ENCODE data around the gene CPED1.

DNA sequence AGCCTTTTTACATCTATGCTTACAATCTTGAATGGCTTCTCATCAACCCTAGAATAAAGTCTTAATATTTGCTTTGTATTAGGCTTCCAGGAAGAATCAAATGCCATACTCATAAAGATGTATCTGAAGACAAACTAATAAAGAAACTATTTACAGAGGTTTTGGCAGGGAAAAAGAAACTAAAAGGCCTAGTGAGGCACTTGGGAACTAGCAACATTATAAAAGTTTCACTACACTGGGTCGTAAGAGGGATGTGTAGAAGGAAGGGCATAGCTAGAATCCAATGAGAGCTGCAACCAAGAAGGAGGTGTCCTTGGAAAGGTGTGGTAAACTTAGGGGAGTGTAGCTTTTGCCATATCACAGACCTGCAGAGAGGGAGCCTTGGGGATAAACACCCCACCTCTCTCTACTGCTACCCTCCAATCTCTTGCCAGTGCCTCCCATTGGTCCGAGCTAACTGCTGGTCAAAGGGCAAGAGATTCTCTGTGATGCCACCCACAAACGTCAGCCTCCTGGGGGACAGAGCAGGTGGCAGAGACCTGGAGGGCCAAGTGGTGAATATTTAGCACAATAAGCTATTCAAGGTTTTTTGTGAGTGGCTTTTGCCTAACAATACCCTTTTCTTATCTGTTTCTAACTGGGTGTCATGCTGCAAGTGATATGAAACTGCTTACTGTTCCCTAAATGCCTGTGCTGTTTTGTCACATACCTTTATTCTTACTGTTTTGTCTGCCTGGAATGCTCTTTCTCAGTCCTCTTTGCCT is 60.7 kb downstream of the CPED1 start:
- TF ChIP-seq, protein P1, sequence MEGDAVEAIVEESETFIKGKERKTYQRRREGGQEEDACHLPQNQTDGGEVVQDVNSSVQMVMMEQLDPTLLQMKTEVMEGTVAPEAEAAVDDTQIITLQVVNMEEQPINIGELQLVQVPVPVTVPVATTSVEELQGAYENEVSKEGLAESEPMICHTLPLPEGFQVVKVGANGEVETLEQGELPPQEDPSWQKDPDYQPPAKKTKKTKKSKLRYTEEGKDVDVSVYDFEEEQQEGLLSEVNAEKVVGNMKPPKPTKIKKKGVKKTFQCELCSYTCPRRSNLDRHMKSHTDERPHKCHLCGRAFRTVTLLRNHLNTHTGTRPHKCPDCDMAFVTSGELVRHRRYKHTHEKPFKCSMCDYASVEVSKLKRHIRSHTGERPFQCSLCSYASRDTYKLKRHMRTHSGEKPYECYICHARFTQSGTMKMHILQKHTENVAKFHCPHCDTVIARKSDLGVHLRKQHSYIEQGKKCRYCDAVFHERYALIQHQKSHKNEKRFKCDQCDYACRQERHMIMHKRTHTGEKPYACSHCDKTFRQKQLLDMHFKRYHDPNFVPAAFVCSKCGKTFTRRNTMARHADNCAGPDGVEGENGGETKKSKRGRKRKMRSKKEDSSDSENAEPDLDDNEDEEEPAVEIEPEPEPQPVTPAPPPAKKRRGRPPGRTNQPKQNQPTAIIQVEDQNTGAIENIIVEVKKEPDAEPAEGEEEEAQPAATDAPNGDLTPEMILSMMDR (IDR thresholded peaks at IDR 0.05): no peak
- TF ChIP-seq POLR2A (IDR thresholded peaks at IDR 0.05): no peak

All from testis (tissue), 2 donors.